Fibroblast of lung (primary cell): ENCODE results near the gene BCKDHB.

Experiments
- CTCF ChIP-seq, 2 donors: IDR thresholded peaks in 1 of 2; conservative IDR thresholded peaks in 1 of 2; 1 replicate in 1 of 2; 2 replicates in 1 of 2; pipeline ENCODE4 v1.5.1; 2011 to 2012; ENCODE audit warnings: low read length in 2 of 2, control low read depth in 1 of 2, inconsistent platforms in 1 of 2, low read depth in 1 of 2, mild to moderate bottlenecking in 1 of 2
- EZH2 ChIP-seq: IDR thresholded peaks from 2 replicates; pipeline ENCODE4 v1.5.1; 2012; ENCODE audit warnings: low read length, control low read depth, mild to moderate bottlenecking; ENCODE audit errors: missing control alignments

DNA sequence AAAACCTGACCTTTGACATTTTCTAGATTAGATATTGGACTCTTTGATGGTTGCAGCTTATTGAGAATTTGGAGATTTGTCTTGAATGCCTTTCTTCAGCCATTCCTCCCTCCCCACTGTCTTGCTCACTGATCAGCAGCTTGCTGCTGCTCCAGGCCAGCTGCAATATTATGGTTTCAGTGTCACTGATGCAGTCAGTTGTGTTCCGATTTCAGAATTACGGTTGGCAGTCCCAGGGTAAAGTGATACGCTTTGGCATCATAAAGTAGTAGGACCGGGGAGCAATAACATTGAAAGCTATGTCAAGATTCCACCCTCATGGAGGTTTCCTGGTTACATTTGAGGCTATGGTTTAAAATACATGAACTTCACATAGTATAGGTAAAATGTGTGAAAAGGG lies 152.6 kb downstream of the BCKDHB start:
- TF ChIP-seq EZH2 = no peak
- no peak for TF ChIP-seq CTCF (conservative IDR thresholded peaks at IDR 0.05 in 1 of 2, IDR thresholded peaks at IDR 0.05 in 1 of 2; ENCODE audit: low read depth in 1 of 2, low read length in 2 of 2)
